ENCODE measurements around the gene SUFU.

- TF ChIP-seq POLR2AphosphoS5 (IDR thresholded peaks at IDR 0.05; ENCODE audit: low read depth, low read length): no peak
- no peak for TF ChIP-seq POLR2A (IDR thresholded peaks at IDR 0.05; ENCODE audit: low read depth, low read length)
Observed at GRCh38 chr10:102679596-102679995, 175.8 kb downstream of the SUFU start.

Data from GM12891 (cell line).